Stimulated activated CD4-positive, alpha-beta T cell treated with anti-CD3 and anti-CD28 coated beads, TNF-alpha, amount 100 ng/mL, for 48 hours (primary cell): ENCODE measurements around the gene PARVB.

Experiments
- DNase-seq, 3 donors: peaks; one replicate each; pipeline ENCODE4 v3.0.0-alpha.2; 2020; ENCODE audit warnings: low read depth in 3 of 3

PARVB gene

GRCh38 chr22:44133901-44134571 lies 109.9 kb downstream of the PARVB start:
- no peak for DNase-seq

GRCh38 chr22:44136112-44136511 lies 112.0 kb downstream of the PARVB start:
- no peak for DNase-seq

DNA sequence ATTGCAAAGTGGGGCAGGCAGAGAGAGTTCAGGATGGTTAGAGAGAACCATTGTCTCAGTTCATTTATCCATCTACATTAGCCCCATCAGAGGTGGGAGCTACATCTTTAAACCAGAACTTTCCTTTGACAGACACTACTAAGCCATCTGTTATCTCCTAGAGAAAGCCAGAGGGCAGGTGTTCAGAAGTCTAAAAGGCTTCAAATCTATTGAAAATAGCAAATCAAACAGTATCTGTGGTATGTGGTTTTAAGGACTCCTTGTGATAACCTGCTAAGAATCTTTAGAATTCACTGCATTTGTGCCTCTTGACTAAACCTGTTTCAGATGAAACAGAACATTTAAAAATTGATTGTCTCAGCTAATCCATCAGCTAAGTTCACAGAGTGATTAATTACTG lies 112.7 kb downstream of the PARVB start:
- no peak for DNase-seq

- no peak for DNase-seq
Observed at GRCh38 chr22:44137415-44137814, 113.3 kb downstream of the PARVB start.

- no peak for DNase-seq
Observed at GRCh38 chr22:44139773-44140172, 115.7 kb downstream of the PARVB start.

- DNase-seq, result no peak
Observed at GRCh38 chr22:44142421-44143104, 118.5 kb downstream of the PARVB start.

DNA sequence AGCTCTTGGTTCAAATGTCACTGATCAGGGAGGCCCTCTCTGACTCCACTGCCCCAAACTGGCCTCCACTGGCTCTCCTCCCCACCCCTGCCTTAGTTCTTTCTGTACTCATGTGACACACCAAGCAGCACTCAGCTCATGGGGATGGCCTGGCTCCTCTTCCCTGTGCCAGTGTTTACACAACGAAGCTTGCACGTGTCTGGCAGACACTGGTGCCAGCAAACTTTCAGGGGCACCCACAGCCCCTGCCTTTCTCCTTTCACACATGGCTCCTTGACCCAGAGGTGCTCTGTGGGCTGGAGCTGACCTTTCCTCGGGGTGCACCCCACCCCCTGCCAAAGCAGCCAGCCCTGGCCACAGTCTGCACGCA lies 119.0 kb downstream of the PARVB start:
- no peak for DNase-seq

GRCh38 chr22:44143579-44143978 lies 119.5 kb downstream of the PARVB start:
- DNase-seq, result no peak

GRCh38 chr22:44144046-44144569 lies 120.0 kb downstream of the PARVB start:
- DNase-seq, result no peak

GRCh38 chr22:44145544-44145943 lies 121.4 kb downstream of the PARVB start:
- no peak for DNase-seq

DNA sequence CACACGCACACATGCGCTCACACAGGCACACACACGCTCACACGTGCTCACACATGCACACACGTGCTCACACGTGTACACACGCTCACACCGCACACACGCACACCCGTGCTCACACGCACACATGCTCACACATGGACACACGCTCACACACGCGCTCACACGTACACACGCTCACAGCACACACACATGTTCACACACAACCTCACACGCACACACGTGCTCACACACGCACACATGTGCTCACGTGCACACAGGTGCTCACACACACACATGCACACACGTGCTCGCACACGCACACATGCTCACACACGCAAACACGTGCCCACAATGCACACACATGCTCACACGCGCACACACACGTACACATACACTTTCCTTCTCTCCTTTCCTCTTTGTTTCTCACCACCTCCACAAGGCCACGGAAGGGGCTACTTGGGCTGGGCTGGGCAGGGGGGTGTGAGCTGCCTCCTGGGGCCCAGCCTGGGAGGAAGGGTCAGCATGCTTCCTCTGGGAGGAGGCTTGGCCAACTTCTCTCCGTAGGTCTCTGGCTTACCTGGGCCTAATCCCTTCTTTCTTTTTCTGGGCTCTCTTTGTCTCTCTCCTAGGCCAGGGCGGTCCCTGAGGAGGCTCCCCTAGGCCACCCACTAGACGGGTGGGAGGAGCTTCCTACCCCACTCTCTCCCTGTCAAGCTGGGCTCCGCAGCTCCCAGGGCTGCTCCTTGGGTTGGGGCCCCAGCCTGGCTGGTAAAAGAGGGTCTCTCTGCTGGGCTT lies 122.2 kb downstream of the PARVB start:
- DNase-seq, result no peak

- no peak for DNase-seq
Observed at GRCh38 chr22:44147008-44147645, 123.0 kb downstream of the PARVB start.

DNA sequence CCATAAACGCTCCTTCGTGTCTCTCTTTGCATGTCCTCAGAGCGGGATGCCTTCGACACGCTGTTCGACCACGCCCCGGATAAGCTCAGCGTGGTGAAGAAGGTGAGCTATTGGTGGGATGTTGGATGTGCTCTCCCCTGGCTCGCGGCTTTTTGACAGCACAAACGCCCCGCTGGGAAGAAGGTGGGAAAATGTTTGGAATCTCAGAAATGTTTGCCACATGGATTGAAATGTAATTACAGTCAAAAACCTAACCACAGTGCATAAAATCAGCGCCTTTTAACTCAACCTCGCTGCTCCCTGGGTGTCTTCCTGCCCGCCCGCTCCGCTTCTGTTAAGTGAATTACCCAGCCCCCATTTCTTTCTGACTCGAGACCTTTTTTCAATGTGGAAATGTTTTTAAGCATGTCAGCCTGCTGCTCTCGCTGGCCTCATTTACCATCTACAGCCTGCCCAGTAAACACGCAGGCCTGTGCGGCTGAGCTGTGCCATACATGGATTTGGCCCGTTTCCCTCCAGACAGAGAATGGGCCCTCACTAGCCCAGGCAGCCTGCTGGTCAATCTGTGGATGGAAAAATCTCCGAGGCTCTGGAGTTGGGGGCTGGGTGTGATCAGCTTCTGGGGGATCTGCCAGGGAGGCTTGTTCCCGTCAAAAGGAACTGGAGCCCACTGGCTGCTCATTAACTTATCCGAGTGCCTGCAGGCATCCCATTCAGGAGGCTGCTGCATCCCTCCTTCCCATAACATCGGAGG lies 123.9 kb downstream of the PARVB start:
- DNase-seq, result no peak

DNA sequence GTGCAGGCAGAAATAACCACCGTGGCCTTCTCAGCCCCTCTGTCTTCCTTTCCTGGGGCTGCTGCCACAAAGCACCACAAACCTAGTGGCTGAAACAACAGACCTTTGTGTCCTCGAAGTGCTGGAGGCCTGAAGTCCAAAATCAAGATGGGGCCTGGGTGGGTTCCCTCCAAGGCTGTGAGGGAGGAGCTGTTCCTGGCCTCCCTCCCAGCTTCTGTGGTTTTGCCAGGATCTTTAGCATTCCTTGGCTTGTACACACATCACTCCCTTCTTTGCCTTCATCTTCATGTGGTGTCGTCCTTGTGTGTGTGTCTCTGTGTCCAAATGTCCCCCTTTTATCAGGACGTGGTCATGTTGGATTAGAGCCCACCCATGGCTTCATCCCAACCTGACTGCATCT lies 127.6 kb downstream of the PARVB start:
- DNase-seq, result no peak

GRCh38 chr22:44153710-44154109 lies 129.6 kb downstream of the PARVB start:
- DNase-seq, result no peak

GRCh38 chr22:44154436-44154942 lies 130.4 kb downstream of the PARVB start:
- no peak for DNase-seq

GRCh38 chr22:44155115-44155514 lies 131.0 kb downstream of the PARVB start:
- DNase-seq, result no peak

GRCh38 chr22:44157916-44158618 lies 134.0 kb downstream of the PARVB start:
- no peak for DNase-seq

GRCh38 chr22:44158816-44159215 lies 134.7 kb downstream of the PARVB start:
- no peak for DNase-seq

GRCh38 chr22:44159221-44159620 lies 135.1 kb downstream of the PARVB start:
- no peak for DNase-seq

GRCh38 chr22:44159811-44160210 lies 135.7 kb downstream of the PARVB start:
- DNase-seq, result no peak
